Measurements from ENCODE around the gene ZMYM2.
"Not testable (repeated sequence)": the region's sequence is repeated elsewhere in the genome, so short reads cannot be mapped to it uniquely, and the experiment has no call there.

The ZMYM2 gene

DNA sequence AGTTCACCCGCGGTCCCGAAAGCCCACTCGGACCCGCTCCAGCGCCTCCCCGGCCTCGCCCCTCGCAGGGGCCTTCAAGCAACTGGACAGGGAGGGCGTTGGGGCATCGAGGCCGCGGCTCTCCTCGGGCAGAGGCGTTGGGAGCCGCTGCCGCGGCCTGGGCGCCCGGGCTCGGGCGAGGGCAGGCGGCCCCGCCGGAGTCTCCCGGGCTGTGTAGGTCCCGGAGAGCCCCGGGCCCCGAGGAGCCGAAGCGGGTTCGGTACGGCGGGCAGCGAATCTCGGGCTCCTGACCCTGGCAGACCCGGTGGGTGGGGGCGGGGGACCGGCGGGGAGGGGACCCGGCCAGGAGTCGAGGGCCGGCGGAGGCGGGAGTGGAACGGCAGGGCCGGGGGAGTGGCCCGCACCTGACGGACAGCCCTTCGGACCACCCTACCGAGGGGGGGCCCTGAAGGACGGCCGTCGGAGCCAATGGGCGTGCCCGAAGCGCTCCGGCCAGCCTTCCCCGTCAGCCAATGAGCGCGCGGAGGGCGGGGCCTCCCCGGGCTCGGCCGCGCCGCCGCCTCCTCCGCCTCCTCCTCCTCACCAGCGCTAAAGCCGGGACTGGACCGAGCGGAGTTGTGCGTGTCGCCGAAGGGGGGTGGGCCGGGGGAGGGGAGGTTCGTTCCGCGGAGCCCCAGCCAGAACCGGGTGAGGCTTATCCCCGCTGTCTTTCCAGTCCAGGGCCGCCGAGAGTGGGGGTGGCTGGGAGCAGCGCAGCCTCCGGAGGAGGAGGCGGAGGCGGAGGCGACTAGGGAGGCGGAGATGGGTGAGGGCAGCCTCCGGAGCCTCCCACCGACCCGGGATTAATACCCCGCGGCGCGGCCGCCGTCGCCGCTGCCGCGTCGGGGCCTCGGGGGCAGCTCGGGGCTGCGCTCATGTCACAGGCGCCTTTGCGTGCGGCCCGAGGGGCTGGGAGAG lies at the start of gene ZMYM2:
TSS of gene ZMYM2 (plus strand) at position 573 of the 957 bp plus-strand sequence. CDS start 34,346 bp downstream, outside the sequence.
- DNase-seq (ENCODE audit: extremely low read depth in 1 of 2, low read depth in 1 of 2), result peak; percentile 94 to 97

DNA sequence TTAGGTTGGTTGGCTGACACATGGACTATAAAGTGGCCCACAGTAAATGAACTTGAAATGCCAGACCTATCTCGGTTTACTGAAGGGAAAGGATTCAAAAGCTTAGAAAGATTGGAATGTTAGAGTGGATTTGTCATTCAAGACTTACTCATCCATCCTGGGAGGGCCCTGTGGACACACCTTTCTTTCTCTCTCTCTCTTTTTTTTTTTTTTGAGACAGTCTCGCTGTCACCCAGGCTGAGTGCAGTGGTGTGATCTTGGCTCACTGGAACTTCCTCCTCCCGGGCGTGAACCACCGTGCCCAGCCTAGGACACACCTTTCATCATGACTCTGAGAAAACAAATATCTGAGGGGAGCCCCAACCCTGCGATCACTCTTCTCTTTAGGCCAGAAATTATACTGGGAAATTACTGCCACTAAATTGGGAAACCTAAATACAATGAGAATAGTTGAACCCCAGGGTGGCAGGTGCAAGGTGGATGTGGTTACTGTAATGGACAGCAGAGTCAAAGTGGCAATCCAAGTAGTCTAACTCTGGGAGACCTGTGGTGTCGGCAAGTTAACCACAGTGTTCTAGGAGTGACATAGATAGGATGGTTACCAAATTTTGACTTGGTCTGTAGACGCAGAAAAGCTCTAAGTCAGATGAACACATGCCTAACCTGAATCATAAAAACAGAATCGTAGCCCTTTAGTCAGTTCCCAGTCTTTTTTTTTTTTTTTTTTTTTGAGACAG lies 48.0 kb upstream of the ZMYM2 start:
- DNase-seq (ENCODE audit: extremely low read depth in 1 of 2, low read depth in 1 of 2), result no peak

DNA sequence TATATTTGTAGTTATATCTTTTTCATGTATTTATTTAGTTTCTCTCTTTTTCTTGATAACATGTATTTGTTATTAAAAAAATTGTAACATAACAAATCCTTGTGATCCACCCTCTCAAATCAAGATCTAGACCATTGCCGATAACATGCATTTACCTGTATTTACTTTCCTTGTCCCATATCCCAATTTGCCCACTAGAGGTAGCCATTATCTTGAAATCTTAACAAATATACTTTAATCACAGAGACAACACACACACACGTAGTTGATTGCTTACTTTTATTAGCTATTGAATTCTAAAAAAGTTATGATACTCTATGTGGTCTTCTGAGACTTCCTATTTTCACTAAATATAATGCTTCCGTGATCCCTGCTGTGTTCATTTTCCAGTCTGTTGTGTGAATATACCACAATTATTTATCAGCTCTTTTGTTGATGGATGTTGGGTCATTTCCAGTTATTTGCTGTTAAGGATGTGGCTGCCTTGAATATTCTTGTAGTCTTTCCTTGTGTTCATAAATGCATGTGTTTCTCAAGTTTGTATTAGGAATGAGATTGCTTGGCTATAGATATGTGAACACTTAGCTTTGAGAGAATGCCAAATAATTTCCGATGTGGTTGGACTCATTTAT lies 31.3 kb upstream of the ZMYM2 start:
- DNase-seq (ENCODE audit: extremely low read depth in 1 of 2, low read depth in 1 of 2), result no peak

DNA sequence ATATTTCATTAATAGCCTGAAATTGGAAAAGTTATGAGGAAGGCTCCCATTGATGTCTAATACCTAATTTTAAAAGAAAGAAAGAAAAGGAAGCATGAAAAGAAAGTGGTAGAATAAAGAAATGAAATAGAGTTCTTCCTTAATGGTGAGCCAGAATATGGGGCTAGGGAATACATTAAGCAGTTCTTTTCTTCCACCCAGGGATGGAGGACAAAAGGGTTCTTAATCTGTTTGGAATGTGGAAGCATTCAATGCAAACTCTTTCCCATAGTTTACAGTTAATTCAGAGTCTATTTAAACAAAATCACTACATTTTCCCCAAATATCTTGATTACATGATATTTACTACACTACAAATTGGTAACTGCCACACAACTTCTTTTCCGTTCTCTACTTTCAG lies 18.4 kb upstream of the ZMYM2 start:
- DNase-seq (ENCODE audit: extremely low read depth in 1 of 2, low read depth in 1 of 2), result no peak

DNA sequence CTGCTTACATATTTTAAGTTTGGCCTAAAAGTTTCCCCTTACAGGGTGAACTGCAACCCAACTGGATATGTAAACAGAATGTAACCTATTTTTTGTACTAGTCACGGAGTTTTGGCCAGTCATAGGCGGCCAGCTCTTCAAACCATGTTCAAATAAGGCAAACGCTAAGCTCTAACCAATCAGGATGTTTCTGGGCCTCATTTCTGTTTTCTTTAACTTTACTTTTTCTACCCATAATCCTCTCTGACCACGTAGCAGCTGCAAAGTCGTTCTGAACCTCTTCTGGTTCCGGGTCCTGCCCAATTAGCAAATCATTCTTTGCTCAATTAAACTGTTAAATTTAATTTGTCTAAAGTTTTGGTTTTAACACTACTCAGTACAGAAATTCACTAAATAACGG lies 8.2 kb upstream of the ZMYM2 start:
- DNase-seq (ENCODE audit: extremely low read depth in 1 of 2, low read depth in 1 of 2), result no peak

DNA sequence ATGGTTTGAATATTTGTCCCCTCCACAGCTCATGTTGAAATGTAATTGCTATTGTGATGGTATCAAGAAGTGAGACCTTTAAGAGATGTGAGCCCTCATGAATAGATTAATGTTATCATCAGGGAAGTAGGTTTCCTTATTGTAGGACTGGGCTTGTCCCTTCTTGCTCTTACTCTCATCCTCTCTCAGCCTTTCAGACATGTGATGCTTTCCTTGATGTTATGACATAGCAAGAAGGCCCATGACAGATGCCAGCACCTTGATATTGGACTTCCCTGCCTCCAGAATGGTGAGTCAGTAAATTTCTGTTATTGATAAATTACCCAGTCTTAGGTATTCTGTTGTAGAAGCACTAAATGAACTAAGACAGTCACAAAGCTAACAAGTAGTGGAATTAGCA lies 5.7 kb upstream of the ZMYM2 start:
- no peak for DNase-seq (ENCODE audit: extremely low read depth in 1 of 2, low read depth in 1 of 2)

DNA sequence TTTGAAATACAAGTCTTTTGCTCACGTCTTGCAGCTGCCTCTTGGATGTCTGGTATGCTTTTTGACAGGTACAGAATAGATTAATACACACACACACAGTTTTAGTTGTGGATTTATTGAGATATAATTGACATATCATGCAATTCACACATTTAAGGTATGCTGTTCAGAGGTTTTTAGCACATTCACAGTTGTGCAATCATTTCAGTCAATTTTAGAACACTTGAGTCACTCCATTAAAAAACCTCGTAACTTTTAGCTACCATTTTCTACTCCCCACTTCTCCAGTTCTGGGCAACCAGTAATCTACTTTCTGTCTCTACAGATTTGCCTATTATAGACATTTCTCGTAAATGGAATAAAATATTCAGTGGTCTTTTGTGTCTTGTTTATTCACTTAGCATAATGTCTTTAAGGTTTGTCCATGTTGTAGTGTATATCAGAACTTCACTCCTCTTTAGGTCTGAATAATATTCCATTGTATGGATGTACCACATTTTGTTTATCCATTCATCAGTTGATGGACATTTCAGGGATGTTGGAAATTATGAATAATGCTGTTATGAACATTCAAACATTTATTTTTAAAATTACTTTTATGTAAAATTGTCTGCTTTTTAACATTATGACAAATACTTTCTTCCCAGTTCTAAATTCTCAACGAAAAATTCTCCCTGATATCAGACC lies 2.5 kb upstream of the ZMYM2 start:
- DNase-seq (ENCODE audit: extremely low read depth in 1 of 2, low read depth in 1 of 2), result no peak

DNA sequence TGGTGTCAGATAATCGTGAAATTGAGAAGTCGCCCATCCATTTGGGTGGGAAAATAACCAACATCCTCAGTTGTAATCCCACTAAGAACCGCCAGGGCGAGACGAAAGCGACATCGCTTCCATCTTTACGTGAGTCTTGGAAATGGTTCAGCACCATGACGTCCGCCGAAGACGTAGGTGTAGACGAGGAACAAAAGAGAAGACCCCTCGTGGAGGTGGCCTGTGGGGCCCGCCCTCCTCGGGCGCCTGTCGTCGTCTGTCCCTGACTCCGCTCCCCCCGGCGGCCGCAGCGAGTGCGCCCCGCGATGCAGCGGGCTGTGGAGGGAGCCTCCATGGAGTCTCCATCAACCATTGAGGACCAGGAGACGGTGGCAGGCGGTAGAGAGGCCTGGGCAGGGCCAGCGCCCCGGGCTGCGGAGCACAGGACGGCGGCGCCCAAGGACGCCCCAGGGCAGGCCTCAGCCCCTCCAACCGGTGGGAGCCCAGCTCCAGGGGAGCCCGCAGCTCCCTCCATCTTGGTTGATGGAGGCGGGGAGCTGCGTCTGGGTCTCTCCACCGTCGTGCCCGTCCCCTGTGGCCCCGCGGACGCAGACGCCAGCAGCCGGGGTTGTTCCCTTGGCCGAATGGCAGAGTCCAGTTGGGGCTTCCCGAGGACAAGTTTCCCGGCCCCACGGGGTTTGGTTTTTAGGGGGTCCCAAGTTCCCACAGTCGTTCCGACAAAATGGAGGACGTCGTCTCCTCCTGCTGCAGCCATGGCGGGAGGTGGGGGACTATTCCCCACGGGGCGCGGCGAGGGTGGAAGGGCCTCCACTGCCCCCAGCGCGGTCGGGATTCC lies 990 bp upstream of the ZMYM2 start:
- DNase-seq (ENCODE audit: extremely low read depth in 1 of 2, low read depth in 1 of 2), result peak; percentile 57 to 81

DNA sequence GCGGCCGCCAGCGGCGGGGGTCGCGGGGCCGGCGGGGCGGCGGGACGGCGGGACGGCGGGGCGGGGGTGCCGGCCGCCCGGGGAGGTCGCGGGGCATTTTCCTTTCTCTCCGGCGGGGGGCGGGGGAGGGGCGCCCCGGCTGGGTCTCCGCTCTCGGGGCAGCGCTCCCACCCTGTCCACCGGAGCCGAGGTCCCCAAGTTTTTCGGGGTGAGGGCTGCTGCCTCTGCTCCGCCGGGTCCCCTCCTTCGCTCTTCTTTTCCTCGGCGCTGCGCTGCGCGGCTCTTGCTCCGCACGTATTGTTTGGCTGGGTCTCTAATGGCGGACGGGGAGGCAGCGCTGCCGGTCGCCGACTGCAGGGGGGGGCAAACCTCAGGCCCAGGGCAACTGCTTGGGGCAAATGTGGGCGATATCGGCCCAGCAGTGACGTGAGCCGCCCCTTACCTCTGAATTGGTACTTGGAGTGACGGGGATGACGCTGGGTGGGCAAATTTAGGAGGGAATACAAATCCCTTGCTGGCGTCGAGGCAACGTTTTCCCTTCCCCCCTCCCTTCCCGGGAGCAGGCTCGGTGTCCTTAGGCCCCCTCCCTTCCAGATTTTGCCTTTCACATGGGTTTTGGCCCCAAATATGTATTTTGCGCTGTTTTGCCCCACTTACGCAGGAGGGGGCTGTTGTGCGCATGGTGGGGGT lies 759 bp downstream of the ZMYM2 start:
- peak; percentile 27 to 54 for DNase-seq (ENCODE audit: extremely low read depth in 1 of 2, low read depth in 1 of 2)

DNA sequence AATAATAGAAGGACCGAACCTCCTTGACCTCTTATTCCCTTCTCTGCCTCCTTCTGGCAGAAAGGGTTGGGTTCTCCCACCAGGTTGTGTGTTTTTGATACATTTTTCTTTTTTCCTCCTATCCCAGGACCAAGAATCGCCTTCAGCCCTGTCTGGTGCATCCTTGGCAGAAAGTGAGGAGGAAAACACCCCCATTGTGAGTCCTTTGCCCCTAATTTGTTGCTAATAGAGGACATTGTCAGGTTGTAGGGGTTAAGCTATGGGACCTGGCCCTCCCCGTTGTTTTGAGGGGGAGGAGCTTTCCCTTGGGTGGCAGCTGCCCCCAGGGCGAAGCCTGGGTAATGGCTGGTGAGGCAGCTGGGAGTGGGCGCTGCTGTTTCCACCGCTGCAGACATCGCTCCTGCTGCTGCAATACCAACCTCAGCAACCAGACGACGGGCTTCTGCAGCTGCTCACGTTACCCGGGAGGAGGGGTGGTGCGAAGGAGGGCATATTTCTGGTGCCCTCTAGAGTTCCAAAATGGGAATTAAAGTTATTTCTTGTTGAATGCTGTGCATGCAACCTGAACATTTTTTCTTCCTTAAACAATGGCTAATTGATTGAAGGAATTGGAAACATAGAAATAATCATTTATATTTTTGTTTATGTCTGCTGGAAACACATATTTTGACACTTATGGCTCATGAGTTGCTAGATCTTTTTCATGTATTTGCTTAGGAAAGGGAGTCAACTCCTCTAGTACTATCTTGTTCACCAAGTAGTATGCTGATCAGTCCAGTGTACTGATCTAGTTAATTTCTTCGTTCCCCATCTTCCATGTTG lies 1.5 kb downstream of the ZMYM2 start:
- peak; percentile 61 to 89 for DNase-seq (ENCODE audit: extremely low read depth in 1 of 2, low read depth in 1 of 2)

DNA sequence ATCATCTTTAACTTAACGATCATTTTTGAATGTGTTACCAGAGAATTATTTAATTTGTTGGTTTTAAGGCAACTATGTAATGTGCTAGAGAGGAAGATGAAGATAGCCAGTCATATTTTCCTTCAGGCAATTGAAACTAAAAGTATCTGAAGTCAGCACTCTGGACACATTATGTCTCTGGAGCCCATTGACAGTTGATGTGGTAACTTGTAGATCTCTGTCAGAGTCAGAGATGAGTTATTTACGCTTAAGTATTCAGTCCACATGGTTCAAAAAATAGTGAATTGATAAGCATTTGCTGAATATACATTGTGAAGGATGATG lies 2.1 kb downstream of the ZMYM2 start:
- no peak for DNase-seq (ENCODE audit: extremely low read depth in 1 of 2, low read depth in 1 of 2)

DNA sequence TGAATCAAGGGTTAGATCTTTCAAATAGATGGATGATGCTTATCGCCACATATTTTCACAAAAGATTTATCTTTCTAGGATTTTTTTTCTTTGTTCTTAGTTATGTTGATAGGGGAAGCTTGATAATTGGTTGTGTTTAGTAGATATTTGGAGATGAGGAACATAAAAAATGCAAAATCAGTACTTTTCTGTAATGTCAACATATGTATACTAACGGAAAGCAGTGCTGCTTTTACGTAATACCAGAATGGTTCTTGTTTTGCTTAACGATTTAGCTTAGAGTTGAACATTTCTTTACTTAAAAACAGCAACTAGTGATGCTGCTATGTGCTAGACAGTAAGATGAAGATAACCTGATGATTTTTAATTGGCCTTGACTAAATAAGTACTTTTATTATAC lies 3.0 kb downstream of the ZMYM2 start:
- no peak for DNase-seq (ENCODE audit: extremely low read depth in 1 of 2, low read depth in 1 of 2)

DNA sequence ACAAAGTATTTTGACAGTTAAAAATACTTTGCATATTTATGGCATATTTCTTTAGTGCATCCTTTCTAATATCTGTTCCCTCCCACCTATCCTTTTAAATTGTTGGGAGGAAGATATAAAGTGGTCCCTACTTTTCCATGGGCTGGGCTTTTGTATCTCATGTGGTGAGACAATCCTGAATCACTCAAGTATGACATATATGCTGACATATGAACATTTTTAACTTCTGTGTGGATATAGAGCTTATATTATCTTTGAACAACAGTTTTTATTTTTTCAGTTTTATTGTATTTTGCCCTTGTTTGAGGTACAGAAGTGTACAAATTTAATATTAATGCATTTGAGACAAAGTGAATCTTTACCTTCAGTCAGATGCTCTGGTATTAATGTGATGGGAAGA lies 3.4 kb downstream of the ZMYM2 start:
- DNase-seq (ENCODE audit: extremely low read depth in 1 of 2, low read depth in 1 of 2), result no peak

DNA sequence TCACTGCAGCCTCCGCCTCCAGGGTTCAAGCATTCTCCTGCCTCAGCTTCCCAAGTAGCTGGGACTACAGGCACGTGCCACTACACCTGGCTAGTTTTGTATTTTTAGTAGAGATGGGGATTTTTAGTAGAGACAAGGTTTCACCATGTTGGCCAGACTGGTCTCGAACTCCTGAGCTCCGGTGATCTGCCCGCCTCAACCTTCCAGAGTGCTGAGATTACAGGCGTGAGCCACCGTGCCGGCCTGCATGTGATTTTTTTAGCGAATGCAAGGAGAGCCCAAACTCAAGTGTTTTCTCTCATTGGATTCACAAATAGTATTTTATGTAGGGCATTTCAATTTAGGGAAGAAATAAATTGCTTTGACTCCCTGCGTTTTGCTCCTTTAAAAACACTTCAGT lies 4.4 kb downstream of the ZMYM2 start:
- DNase-seq (ENCODE audit: extremely low read depth in 1 of 2, low read depth in 1 of 2), result no peak

DNA sequence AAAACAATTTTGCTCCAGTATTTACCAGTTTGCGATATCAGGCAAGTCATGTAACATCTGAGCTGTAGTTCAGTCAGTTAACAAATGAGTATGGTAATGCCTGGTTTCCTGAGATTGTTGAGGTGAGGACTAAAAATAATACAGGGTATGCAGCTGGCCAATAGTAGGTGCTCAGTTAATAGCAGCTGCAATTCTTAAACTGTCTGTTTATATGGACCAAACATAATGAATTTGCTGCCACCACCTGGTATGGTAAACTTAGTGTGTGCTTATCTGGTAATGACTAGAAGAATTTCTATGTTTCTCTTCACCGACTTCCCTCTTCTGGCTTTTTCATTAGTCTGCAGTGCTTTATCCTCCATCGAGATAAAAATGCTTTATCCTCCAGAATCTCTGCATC lies 9.1 kb downstream of the ZMYM2 start:
- DNase-seq (ENCODE audit: extremely low read depth in 1 of 2, low read depth in 1 of 2), result no peak

DNA sequence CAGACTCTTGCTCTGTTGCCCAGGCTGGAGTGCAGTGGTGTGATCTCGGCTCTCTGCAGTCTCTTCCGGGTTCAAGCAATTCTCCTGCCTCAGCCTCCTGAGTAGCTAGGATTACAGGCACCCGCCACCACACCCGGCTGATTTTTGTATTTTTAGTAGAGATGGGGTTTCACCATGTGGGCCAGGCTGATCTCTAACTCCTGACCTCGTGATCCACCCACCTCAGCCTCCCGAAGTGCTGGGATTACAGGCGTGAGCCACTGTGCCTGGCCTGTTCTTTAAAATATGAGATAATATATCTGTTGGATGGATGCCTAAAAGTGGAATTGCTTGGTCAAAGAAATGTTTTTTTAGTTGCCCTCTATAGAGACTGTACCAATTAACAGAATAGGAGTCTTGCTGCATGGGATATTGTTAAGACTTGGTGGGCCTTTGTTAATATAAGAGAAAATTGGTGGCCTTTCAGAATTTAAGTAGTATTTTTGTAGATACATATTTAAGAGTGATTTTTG lies 16.0 kb downstream of the ZMYM2 start:
- not testable (repeated sequence) for DNase-seq (ENCODE audit: extremely low read depth in 1 of 2, low read depth in 1 of 2)

DNA sequence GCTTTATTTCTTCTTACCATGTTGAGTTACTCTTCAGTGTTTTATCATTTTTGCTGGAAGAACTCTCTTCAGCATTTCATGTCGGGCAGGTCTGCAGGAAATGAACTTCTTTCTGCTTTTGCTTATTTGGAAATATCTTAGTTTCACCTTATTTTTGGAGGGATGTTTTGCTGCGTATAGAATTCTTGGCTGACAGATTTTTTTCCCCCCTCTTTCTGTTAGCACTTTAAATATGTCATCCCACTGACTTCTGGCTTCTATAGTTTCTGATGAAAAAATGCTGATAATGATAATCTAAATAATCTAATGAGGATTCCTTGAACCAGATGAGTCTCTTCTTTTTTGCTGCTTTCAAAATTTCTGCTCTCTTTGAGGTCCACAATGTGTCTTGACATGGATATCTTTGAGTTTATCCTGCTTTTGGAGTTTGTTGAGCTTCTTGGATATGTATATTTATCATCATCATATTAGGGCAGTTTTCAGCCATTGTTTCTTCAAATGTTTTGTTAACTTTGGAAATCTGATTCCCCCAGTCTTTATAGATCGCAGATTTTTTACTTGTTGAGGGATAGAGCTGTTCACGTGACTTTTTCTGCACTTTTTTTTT lies 20.4 kb downstream of the ZMYM2 start:
- no peak for DNase-seq (ENCODE audit: extremely low read depth in 1 of 2, low read depth in 1 of 2)

DNA sequence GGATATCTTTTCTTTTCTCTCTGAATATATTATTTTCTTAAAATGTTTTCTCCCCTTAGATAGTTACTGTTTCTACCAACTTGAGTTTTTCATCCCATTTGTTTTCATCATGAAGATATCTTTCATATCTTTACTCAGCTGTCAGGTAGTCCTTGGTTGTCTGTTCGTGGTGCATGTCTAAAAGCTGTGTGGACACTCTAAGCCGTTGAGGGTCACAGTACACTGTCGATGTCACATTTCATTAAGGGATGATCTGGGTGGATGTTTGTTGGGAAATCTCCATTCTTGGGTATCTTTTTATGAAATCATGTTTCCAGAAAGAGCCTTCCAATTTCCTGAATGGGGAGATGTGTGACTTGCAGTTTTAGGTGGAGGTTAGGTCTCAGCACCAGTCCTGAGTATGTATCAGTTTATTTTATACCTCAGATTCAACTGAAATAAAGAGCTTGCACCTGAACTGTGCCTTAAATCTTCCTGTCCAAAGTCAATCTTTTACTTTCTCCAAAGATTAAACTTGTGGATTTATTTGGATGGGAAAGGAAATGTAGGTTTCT lies 23.2 kb downstream of the ZMYM2 start:
- no peak for DNase-seq (ENCODE audit: extremely low read depth in 1 of 2, low read depth in 1 of 2)

All from stimulated activated CD8-positive, alpha-beta memory T cell treated with anti-CD3 and anti-CD28 coated beads, Interleukin-7, amount 100 ng/mL, for 48 hours (primary cell).